ENCODE results near the gene COL23A1. TPM values are rescaled to one million over a fixed set of nuclear protein-coding genes. Genes with fewer than 3 reads are reported as not detected.

Gene COL23A1
- total and polyA plus RNA-seq, 2 of the 13 experiments (the other 11 are each of a cell fraction or from before 2014, with no cell fraction given): not detected

DNA sequence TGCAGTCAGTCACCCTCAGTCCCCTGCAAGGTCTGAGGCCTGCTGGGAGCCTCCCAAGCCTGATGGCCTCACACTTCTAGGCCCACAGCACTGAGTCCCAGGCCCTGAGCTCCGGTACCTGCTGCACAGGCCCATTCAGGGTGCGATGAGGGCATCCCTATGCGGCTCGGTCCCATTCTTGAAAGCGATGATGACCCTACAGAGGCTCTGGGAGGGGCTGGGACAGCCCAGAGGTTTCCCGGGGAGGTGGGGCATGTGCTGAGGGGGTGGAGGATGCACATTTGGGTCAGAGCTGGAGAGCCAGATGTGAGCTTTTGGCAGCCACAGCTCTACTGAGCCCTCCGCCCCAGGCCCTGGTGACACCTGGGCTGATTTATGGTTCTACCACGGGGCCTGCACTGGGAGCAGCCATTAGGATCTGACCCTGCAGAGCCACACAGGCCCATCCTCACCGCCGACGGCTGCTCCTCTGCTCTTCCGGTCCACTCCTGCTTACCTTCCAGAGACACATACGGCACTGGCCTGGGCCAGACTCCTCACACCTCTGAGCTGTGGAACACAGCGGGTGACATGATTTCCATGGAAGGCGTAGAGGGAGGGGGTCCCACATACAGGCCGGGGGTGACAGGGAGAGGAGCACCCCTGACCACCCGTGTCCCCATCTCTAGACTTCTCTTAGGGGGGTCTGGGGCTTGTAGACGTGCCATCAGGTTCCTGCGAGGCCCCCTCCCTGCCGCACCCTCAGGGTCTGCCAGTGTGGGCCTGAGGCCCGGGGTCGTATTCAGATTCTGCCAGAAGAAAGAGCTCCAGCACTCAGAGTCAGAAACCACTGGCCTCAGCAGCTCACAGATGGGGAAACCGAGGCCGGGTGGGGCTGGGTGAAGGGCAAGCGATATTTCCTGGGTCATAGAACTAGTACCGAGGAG lies 53.4 kb downstream of the COL23A1 start:
- Histone ChIP-seq H4K20me1 (ENCODE audit: insufficient read depth, low read length) (no peaks in the 10 kb centered on the region), H3K27ac (ENCODE audit: extremely low read length, insufficient read depth, low read length) (no peak overlapping the region), H3K9me3 (ENCODE audit: low read length) (no peaks in the 10 kb centered on the region), H3K4me2 (ENCODE audit: low read depth, low read length) (no peak overlapping the region), H3K27me3 (ENCODE audit: control insufficient read depth in 1 of 2, insufficient read depth in 2 of 2, low read length in 2 of 2) (peaks cover 2 to 10% of the 10 kb centered on the region in 2 experiments; a peak in 3 of 5 replicates), H3K79me2 (ENCODE audit: insufficient read depth, low read length) (no peaks in the 10 kb centered on the region), H3K4me3 (replicated peaks in 1 of 3; ENCODE audit: insufficient read depth in 1 of 3, low read depth in 2 of 3, low read length in 3 of 3) (no peak overlapping the region), H3K36me3 (replicated peaks in 1 of 2; ENCODE audit: control insufficient read depth in 1 of 2, insufficient read depth in 2 of 2, low read length in 2 of 2) (no peaks in the 10 kb centered on the region), H3K9ac (ENCODE audit: insufficient read depth, low read depth, low read length) (no peak overlapping the region), H3K4me1 (ENCODE audit: insufficient read depth, low read length) (no peaks in the 10 kb centered on the region), H2AFZ (ENCODE audit: low read length) (no peak overlapping the region)
- ChIA-PET POLR2A (no interaction called here), CTCF (ENCODE audit: low intra/inter-chr PET ratio, low total read pairs) (no interaction called here)
- FAIRE-seq (no peak), DNase-seq (ENCODE audit: low spot score) (no peak), ATAC-seq (no peak)
- intact Hi-C loops (cut with micrococcal nuclease; ENCODE audit: unreplicated experiment) (no loop called here), in situ Hi-C loops (cut with HindIII; ENCODE audit: extremely low pct_ligation_motif_present, low pct_unique_long_range_greater_than_20kb) (no loop called here)
- no TSS peak for BruUV-seq (replicated peaks)
- TF ChIP-seq ZNF614 (CRISPR knock-in tag; IDR thresholded peaks at IDR 0.05; ENCODE audit: borderline replicate concordance) (no peak), ASH2L (IDR thresholded peaks at IDR 0.05; ENCODE audit: insufficient read length, low read depth, low read length) (no peak), KLF12 (CRISPR knock-in tag; IDR thresholded peaks at IDR 0.05; ENCODE audit: borderline replicate concordance) (no peak), MED13 (CRISPR knock-in tag; IDR thresholded peaks at IDR 0.05) (no peak), RARG (CRISPR knock-in tag; IDR thresholded peaks at IDR 0.05; ENCODE audit: low read depth) (no peak), WIZ (CRISPR knock-in tag; IDR thresholded peaks at IDR 0.05) (no peak), CCAR2 (optimal IDR thresholded peaks at IDR 0.05; ENCODE audit: low read depth, low read length) (no peak), ZNF501 (CRISPR knock-in tag; IDR thresholded peaks at IDR 0.05) (no peak), FOXO1 (CRISPR knock-in tag; IDR thresholded peaks at IDR 0.05) (no peak), SP5 (CRISPR knock-in tag; IDR thresholded peaks at IDR 0.05; ENCODE audit: borderline replicate concordance, low read depth) (no peak), RORA (CRISPR knock-in tag; IDR thresholded peaks at IDR 0.05) (no peak), DNMT1 (CRISPR knock-in tag; IDR thresholded peaks at IDR 0.05) (no peak), ZMYM2 (CRISPR knock-in tag; IDR thresholded peaks at IDR 0.05) (no peak), SMARCC2 (IDR thresholded peaks at IDR 0.05) (no peak), ZKSCAN8 (CRISPR knock-in tag; IDR thresholded peaks at IDR 0.05; ENCODE audit: borderline replicate concordance) (no peak), SRSF9 (IDR thresholded peaks at IDR 0.05; ENCODE audit: borderline replicate concordance, insufficient read depth, low read depth, low read length, poor library complexity, severe bottlenecking) (no peak), NFE2 (CRISPR knock-in tag; IDR thresholded peaks at IDR 0.05) (no peak), HOXA5 (CRISPR knock-in tag; IDR thresholded peaks at IDR 0.05) (no peak)
- TF ChIP-seq, protein P1, sequence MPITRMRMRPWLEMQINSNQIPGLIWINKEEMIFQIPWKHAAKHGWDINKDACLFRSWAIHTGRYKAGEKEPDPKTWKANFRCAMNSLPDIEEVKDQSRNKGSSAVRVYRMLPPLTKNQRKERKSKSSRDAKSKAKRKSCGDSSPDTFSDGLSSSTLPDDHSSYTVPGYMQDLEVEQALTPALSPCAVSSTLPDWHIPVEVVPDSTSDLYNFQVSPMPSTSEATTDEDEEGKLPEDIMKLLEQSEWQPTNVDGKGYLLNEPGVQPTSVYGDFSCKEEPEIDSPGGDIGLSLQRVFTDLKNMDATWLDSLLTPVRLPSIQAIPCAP (CRISPR knock-in tag; IDR thresholded peaks at IDR 0.05; ENCODE audit: low read depth): no peak
- TF ChIP-seq, protein P2, sequence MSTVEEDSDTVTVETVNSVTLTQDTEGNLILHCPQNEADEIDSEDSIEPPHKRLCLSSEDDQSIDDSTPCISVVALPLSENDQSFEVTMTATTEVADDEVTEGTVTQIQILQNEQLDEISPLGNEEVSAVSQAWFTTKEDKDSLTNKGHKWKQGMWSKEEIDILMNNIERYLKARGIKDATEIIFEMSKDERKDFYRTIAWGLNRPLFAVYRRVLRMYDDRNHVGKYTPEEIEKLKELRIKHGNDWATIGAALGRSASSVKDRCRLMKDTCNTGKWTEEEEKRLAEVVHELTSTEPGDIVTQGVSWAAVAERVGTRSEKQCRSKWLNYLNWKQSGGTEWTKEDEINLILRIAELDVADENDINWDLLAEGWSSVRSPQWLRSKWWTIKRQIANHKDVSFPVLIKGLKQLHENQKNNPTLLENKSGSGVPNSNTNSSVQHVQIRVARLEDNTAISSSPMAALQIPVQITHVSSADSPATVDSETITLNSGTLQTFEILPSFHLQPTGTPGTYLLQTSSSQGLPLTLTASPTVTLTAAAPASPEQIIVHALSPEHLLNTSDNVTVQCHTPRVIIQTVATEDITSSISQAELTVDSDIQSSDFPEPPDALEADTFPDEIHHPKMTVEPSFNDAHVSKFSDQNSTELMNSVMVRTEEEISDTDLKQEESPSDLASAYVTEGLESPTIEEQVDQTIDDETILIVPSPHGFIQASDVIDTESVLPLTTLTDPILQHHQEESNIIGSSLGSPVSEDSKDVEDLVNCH (CRISPR knock-in tag; IDR thresholded peaks at IDR 0.05): no peak
- WGBS (ENCODE audit: low lambda C conversion rate): 74% methylated on average over 2 of the region's 26 CpGs
